Heart left ventricle (tissue), 13 donors: Measurements from ENCODE around the gene GGT7.

Experiments
- CTCF ChIP-seq, 12 donors: fragments of 200-600 bp; sonication (generic) in 4 of 12; IDR thresholded peaks; one replicate each; pipeline versions ENCODE4 v1.5.0 to v1.8.0; 2018 to 2022; ENCODE audit warnings: antibody characterized with exemption in 12 of 12, mild to moderate bottlenecking in 5 of 12
- POLR2A ChIP-seq, 2 donors: fragments of 450-650 bp; IDR thresholded peaks; one replicate each; pipeline ENCODE4 v1.6.1; 2017; ENCODE audit warnings: antibody characterized with exemption in 2 of 2, mild to moderate bottlenecking in 2 of 2, moderate library complexity in 2 of 2
- donor health status: ischemic (EF 13 %, LVEDD 7.1; RV severe dilation, severe dysfunction).
- donor health status: DM: no; HTN: yes; CAD: no.
- donor health status: DM: no; HTN: no; CAD: no.
- donor health status: ischemic (EF 25% LVEDD 6.9; RV normal size, moderate dysfunction).
- donor health status: ischemic (EF 25% LVEDD 5.7; RV mildly dilated, moderate dysfunction).
- donor health status: ischemic (EF 35%, LVEDD 5.7; RV mildly dilated, moderate dysfunction).
- donor health status: nonischemic (EF 11% LVEDD 7.7; RV severe dilation, severe dysfunction).
- donor health status: DM: yes; HTN: yes; CAD: no.
- donor health status: PGD.
- donor health status: ischemic (EF 29% LVEDD 5.4; RV normal size, mild dysfunction).
- donor health status: nonischemic (EF 23%, LVEDD 6.1; RV moderate dilation, normal function).

DNA sequence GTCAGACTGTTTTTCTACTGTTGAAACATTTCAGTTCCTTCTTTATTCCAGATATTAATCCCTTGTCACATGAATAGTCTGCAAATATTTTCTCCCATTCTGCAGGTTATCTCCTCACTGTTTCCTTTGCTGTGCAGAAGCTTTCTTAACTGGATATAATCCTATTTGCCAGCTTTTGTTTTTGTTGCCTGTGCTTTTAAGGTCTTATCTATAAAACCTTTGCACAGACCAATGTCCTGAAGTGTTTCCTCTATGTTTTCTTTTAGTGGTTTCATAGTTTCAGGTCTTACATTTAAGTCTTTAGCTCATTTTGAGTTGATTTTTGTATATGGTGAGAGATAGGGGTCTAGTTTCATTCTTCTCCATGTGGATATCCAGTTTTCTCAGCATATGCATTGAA is 66.4 kb downstream of the GGT7 start:
- TF ChIP-seq CTCF (IDR thresholded peaks at IDR 0.05) (no peak), POLR2A (IDR thresholded peaks at IDR 0.05) (no peak)
